Iris pigment epithelial cell (primary cell): ENCODE results near the gene ARMH3.
"Not testable (repeated sequence)": the region's sequence is repeated elsewhere in the genome, so short reads cannot be mapped to it uniquely, and the experiment has no call there.

Source experiments
- DNase-seq: peaks from one replicate; pipeline ENCODE4 v3.0.0-alpha.2; 2011; ENCODE audit warnings: low read depth

ARMH3 gene

DNA sequence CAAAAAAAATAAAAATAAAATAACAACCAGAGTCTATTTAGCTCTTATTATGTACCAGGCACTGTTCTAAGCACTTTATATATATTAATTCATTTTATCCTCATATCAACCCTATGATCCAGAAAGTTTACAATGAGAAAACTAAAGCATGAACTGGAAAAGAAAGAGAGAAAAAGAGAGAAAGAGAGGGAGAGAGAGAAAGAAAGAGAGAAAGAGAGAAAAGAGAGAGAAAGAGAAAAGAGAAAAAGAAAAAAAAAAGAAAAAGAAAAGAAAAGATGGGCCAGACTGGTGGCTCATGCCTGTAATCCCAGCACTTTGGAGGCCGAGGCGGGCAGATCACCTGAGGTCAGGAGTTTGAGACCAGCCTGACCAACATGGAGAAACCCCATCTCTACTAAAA lies 9.9 kb downstream of the ARMH3 start:
- no peak for DNase-seq

DNA sequence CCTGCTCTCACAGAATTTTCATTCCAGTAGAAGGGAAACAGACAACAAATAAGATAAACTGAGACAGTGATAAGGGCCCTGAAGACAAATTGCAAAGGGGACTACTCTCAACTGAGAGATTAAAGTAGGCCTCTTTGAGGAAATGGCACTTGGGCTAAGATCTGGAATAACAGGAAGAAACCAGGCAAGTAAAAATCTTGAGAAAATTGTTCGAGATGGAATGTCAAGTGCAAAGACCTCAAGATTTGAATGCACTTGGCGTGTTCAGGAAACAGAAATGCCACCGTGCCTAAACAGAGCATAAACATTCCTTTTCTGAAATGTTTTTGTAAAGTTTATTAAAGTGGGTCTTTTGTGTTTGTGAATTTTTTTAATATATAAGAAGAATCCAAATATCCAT lies 10.7 kb downstream of the ARMH3 start:
- DNase-seq: no peak

DNA sequence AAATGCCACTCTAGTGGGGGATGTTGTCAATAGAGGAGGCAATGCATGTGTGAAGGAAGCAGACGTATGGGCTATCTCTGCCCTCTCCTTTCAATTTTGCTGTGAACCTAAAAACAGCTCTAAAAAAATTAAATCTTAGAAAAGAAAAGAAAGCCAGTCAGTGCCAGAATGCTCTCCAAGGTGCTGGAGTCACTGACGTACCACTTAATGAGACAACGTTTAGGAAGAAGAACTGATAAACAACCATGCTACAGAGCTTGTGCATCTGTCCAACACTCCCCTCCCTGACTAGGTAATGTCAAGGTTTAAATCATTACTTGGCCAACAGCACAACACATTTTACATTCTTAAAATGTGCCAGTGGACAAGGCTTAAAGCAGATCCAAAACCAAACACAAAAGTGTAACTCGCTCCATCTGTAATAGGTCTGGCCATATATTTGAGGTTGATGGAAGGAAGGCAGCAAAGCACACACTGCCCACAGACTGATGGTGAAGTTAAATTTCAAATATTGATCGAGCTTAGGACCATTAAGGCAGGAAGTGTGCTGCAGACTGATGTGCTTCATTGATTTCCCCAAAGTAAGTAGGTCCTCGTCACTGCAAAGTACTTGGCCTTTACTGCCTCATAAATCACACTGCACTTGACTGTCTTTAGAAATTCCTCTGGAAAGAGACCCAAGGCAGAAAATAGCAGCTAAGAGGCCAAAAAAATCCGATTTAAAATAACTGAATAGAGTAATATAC lies 15.5 kb downstream of the ARMH3 start:
- no peak for DNase-seq

DNA sequence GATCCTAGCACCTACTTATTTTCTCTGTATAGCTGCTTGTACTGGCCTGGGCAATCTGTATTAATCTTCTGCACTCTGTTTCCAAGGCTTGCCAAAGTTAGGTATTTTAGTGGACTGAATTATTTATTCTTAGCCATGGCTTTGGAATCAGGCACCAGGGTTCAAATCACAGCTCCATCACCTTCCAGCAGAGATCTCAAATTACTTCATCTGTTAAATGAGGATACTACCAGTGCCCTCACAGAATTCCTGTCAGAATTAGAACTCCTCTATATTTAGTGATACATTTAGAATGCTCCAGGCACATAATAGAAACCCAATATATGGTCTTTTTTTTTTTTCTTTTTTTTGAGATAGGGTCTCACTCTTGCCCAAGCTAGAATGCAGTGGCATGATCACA lies 17.6 kb downstream of the ARMH3 start:
- DNase-seq: no peak

DNA sequence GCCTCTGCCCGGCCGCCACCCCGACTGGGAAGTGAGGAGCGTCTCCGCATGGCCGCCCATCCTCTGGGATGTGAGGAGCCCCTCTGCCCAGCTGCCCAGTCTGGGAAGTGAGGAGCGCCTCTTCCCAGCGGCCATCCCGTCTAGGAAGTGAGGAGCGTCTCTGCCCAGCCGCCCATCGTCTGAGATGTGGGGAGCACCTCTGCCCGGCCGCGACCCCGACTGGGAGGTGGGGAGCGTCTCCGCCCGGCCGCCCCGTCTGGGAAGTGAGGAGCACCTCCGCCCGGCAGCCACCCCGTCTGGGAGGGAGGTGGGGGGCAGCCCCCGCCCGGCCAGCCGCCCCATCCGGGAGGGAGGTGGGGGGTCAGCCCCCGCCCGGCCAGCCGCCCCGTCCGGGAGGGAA lies 20.2 kb downstream of the ARMH3 start:
- DNase-seq: not testable (repeated sequence)

DNA sequence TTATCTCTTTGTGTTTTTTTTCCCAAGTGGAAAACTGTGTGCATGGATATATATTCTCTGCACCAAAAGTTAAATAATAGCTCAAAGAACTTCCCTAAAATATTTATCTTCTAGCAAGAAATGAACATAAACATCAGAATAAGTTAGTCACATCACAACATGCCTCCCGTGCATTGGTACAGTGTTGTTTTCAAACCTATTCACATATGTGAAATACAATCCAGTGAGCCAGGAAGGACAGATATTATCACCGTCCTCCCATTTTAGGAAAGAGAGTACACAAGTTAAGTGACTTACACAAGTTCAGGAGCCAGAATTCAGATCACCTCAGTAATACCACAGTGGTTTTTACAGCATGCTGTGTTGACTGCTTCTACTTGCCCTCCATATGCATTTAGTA lies 22.2 kb downstream of the ARMH3 start:
- DNase-seq: no peak

DNA sequence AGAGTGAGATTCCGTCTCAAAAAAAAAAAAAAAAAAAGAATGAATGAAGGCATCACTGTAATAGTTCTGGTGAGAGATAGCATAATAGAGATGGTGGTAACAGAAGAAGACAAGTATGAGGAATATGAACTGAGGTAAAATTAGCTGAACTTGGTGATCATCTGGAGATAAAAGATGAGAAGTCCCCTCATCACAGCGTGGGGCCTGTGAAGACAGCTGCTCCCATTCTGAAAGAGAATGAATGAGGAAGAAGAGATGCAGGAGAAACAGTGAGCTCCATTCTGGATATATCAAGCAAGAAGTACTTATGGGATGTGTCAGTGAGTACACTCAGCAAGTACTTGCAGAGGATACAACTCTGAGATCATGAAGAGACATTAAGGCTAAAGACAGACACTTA lies 28.7 kb downstream of the ARMH3 start:
- no peak for DNase-seq

DNA sequence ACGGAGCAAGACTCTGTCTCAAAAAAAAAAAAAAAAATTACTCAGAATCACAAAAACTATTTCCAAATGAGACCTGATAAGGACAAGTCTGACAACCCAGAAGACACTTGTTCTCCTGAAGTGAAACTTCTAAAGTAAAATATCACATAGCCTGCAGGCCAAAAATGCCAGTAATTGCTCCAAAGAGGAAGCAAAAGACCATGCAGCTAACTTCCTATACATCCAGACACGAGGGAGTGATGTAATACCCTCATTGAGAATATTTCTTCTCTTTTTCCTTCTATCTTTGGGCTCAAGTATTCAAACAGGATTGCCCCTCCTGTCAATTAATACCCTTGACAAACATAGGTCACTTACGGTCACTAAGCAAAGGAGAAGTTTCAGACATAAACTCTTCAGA lies 31.2 kb downstream of the ARMH3 start:
- DNase-seq: no peak

DNA sequence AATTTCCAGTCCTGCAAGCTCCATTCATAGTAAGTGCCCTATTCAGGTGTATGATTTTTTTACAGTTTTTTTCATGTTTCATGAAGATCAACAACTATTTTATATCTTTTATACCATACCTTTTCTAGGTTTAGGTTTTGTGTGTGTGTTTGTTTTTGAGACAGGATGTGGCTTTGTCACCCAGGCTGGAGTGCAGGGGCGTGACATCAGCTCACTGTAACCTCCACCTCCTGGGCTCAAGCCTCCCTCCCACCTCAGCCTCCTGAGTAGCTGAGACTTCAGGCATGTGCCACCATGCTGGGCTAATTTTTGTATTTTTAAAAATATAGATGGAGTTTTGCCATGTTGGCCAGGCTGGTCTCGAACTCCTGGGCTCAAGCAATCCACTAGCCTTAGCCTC lies 35.0 kb downstream of the ARMH3 start:
- no peak for DNase-seq

DNA sequence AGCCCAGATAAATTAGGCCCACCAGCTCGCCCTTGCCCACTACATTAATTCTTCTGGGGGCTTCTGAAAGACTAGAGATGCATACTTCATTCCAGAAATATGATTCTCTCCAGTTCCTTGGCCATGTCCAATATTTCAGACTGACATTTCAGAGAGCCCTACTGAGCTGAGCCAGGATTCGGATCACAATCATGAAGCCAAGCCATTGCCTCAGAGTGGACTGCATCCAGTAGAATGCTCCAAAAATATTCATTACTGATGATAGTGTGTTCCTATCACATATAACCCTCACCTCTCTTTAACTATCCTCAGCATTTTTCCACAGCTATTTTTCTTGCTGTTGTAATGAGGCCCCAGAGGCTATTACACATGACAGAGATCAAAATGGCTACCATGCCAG lies 38.7 kb downstream of the ARMH3 start:
- DNase-seq: no peak

DNA sequence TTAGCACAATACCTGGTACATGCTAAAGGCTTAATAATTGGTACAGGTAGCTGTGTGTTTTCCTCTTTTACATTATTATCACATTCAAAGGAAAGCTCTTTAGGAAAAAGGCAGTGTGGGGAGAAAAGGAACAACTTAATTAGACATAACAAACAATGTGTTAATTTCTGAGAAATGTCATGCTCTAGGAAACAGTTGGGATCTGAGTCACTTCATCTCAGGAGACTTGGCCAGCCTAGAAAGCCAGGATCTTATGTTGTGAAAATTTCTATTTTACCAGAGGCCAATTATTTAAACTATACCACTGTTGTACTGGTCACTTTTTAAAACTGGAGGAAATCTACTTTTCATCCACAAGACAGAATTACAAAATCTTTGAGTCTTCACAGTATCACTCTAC lies 39.6 kb downstream of the ARMH3 start:
- no peak for DNase-seq

DNA sequence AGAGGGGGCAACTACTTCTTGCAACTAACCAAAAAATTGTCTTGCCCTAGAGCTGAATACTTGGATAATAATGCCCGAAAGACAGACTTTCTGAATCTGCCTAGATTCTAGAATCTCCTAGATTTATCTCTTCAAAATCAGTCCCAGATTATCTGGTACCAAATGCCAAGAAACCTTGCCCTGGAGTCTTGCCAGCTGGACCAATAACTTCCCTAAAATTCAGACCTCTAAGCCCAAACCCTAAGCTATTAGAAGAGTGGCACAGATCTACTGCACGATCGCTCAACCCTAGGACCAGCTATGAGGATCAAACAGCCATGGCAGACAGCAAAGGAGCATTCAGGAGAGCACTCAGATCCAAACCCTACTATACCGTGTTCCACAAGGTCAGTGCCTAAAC lies 45.0 kb downstream of the ARMH3 start:
- DNase-seq: no peak

DNA sequence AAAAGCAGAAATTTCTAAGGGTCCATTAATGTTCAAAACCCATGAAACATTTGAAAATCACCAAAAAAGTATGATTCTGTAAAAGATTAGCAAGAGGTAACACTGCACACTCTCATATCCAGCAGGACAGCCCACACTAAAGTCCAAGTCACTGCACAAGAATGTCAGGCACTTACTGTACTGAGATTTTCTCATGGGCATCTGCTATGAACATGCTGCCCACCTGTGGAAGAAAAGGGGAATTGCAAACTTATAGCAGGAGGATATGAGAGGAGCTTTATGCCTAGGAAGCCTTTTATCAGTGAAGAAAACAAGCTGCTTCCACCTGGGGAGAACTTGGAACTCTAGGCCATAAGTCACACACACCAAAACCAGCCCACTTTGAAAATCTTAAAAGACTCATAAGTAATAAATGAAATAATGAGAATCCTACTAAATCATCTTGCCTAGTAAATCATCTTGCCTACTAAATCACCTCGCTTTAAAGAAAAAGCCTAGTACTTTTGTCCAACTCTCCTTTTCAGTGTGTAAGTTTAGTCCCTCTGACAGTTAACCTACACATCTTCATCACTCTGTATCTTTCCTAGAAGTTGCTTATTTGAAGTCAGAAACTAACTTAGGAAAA lies 46.1 kb downstream of the ARMH3 start:
- DNase-seq: peak; percentile 93

DNA sequence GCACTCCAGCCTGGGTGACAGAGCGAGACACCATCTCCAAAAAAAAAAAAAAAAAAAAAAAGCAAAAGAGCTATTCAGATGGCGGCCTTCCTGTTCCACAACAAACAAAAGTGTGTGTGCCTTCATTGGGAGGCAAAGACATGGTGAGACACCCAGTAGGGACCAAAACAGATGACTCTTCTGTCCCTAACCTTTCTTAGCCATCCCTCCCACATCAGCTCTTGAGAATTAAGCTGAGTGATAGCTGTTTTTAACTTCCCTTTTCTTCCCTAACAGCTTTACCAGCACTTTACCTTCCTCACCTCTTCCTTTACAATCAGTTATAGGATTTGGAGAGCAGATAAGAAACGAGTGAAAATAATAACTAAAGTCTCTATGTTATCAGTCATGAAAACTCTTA lies 48.2 kb downstream of the ARMH3 start:
- DNase-seq: no peak

DNA sequence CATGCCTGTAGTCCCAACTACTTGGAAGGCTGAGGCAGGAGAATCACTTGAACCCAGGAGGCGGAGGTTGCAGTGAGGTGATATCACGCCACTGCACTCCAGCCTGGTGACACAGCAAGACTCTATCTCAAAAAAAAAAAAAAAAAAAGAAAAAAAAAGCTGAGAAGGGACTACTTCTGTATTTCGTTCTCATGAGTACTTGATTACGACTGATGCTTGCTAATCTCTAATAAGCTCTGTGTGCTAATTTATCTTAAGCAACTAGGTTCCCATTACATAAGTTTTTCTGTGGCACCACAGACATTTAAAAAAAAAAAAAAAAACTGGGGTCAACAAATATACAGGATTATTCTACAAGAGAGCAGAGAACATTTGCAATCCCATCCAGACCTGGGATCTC lies 48.9 kb downstream of the ARMH3 start:
- not testable (repeated sequence) for DNase-seq

DNA sequence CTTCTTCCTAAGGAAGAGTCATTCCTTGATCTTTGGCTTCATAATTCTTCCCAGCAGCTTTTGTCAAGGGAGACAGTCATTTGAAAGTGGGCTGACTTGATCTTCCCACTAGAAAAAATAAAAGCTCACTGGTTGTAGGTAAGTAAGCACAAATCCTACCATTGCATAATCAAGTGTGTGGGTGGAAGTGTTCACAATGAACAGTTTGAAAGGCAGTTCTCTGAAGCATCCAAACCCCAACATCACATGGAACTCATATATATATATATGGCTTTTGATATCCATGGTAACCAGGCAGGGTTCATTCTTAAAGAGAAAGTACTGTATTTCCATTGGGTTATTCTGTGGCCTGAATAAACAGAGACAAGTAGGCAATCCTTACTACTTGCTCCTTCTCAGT lies 51.6 kb downstream of the ARMH3 start:
- DNase-seq: peak; percentile 92

DNA sequence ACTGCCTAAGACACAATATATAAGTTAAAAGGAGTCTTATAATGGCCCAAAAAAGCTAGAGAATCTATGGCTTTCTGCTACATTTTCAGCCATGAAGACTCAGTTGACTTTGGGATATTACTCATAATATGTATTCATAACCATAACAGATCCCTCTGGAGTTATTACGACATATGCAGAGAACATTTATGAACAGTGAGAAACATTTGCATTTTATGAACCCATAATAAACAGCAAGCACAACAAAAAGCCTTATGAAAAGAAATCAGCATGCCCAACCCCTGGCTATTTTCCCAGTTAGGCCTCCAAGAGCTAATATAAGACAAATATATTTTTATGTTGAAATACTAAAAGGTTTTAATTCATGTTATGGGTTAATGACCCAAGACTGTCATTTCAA lies 52.4 kb downstream of the ARMH3 start:
- peak; percentile 79 for DNase-seq

DNA sequence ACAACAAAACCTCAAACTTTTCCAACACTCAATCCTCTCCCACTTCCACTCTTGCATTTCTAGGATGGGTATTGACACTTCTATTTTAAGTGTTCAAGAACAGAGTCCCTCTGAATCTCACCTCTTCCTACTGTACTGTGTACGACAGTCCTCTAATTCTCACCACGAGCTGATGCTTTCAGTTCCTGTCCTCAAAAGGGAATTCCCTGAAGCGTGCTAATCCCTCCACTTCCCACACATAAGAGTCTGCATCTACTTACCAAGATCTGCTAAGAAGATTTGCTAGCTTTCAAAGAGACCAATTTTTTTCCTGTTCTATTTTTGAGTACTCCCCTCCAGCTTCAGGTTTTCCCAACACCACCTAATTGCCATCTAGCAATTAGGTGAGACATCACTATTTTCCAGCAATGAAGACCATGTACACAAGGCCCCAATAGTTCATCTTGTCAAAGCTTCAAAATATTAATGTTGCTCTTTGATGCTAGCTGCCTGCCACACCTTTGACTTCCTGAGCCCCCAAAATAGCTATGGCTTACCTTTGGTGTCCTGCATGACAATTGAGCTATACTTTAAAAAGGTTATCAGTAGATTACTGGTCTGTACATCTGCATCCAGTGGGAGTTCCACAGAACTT lies 54.4 kb downstream of the ARMH3 start:
- DNase-seq: peak; percentile 56

DNA sequence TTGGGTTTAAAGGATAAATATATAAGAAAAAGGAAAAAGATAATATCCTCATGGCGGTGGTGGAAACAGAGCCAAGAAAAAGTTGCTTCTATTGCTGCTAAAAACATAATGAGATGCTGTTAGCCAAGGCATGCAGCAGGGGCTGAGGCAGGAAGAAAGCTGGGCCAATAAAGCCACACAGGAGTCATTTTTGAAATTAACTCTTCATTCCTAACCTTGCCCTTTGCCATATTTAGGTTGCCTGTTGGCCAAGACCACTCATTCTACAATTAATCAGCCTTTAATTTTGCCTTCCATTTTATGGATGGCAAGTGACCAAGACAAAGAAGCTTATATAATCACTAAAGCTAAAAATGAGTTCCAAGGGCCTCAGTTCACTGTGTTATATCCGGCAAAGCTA lies 58.2 kb downstream of the ARMH3 start:
- no peak for DNase-seq

DNA sequence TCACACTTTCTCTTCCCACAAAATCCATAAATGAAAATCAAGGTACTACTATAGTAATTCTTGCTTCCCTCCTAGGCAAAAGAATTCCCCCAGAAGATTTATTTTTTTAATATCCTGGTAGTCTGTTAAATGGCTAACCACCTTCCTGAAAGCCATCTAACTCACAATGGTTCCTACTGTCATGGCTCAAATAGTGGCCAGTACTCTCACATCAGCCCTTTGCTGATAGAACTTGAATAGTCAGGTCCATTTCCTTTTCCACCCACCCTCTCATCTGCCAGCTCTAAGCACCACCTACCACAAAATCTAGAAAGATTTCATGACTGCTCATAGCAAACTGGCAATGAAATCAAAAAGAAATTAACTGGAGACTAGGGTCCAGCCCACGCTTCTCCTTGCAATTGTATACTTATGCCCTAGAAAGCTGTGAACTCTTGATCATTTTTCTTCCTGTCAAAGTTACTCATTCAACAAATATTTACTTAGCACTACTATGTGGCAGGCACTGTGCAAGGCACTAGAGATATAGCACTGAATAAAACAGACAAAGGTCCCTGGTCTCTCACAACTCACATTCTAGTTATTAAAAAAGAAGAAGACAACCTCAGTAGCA lies 60.4 kb downstream of the ARMH3 start:
- DNase-seq: peak; percentile 65

DNA sequence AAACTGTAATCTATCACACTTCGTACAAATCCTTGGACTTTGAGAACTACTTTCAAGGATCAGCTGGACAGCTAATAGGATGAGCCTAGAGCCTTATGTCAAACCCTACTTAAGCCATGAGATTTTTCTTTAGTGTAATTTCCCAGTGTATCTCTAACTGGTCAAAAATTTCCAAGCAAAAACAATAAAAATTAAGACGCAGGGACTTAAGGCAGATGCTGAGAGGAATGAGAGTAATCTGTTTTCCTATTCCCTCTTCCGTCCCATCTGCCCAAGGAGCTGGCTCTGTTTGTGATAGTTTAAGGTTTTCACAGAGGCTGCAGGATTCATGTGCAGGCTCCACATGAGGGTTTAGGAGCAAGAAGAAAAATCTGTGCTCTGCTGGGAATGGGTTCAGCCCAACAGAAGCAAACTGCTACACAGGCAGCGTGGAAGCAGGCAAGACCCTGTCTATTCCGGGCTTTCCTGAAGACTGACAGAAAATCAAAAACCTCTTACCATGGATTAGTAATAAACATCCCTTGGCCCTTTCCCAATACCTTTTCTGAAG lies 62.2 kb downstream of the ARMH3 start:
- peak; percentile 47 for DNase-seq

DNA sequence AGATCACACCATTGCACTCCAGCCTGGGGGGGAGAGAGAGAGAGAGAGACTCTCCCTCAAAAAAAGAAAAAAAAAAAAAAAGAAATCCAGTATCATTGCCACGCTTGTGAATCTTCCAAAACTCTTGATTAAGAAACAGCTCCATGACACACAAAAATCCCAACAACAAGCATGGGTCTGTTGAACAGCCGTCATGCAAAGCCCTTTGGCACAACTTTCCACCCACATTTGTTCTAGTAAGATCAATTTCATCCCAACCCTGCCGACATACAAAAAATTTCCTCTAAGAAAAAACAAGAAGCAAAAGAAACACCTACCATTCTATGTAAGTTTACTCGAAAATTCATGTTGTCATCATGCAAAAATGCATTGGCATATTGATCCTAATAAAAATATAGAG lies 62.8 kb downstream of the ARMH3 start:
- DNase-seq: no peak

DNA sequence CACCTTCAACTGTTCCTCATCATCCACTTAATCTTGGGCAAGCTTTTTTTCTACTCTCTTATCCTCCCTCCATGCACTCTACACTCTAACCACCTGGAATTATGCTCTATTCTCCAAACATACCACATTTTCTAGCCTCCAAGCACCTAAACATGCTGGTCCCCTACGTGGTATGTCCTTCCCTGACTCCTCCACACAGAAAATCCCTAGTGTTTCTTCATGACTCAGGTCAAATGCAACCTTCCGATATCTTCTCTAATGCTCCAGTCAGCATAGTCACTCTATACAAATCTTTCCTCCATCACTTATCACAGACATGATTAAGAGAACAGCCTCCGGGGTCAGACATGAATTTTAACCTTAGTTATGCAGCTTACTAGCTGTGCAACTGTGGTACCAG lies 68.8 kb downstream of the ARMH3 start:
- no peak for DNase-seq
